Activated gamma-delta T cell (primary cell): ENCODE measurements around the gene FITM2.
"Not testable (repeated sequence)": the region's sequence is repeated elsewhere in the genome, so short reads cannot be mapped to it uniquely, and the experiment has no call there.

ENCODE experiments used
- DNase-seq: peaks from one replicate; lab custom pipeline; 2025; lab: John Stamatoyannopoulos, UW

FITM2 gene

DNA sequence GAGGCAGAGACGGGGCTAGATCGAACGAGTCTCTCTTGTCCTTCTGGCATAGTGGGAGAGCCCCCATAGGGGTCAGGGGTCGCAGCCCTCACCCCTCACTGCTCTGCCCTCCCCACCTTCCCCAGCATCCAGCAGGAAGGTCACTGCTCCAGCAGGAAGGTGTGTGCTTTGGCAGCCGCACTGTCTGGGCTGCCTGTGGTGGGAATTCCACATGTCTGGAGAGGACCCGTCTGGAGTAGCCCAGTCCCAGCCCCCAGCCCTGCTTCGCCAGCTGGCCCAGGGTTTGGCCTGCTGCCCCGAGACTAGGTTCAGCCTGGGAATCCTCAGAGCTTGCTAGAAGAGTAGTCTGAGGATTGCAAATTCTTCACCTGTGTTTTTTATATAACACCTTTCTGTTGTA lies 23.3 kb upstream of the FITM2 start:
- DNase-seq, result no peak

- no peak for DNase-seq
Observed at GRCh38 chr20:44331201-44331600, 20.2 kb upstream of the FITM2 start.

DNA sequence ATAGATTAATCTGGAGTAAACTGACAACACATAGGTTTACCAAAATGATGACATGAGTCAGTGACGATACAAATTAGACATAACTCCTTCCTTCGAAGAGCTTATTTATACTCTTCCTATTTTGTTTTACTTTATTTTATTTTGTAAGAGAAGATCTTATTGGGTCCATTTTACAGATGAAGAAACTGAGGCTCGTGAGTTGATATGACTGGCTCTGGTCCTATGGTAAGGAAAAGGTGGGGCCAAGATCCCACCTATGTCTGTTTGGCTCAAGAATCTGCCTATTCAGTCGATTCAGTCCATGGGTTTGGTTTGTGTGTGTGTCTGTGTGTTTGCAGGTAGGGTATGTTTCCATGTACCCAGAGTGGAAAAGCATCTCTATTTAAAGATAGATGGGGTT lies 17.4 kb upstream of the FITM2 start:
- DNase-seq, result no peak

- not testable (repeated sequence) for DNase-seq
Observed at GRCh38 chr20:44327748-44328147, 16.7 kb upstream of the FITM2 start.

GRCh38 chr20:44326391-44327159 lies 15.6 kb upstream of the FITM2 start:
- no peak for DNase-seq

- no peak for DNase-seq
Observed at GRCh38 chr20:44324343-44324742, 13.3 kb upstream of the FITM2 start.

DNA sequence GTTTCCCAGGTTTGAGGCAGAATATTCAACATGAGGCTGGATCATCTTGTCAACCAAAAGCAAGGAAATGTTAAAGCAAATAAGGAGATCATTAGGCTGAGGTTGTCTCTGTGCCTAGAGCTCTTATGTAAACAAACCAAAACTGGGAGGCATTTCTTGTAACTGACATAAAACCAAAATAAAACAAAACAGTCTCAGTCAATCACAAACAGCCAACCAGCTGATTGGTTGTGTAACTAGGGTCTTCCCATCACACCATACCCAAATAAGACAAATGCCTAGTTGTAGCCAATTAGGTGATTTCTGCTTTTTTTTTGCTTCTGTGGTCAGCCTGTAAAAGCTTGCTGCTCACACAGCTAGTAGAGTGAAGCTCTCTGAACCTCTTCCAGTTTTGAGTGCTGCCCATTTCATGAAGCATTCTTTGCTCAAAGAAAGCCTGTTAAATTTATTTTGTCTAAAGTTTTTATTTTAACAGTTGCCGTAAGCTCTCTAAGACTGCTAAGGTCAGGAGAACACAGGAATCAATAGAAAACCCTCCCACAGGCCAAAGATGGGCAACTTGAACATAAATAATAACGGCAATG lies 8.9 kb upstream of the FITM2 start:
- DNase-seq, result no peak

- no peak for DNase-seq
Observed at GRCh38 chr20:44314870-44315269, 3.9 kb upstream of the FITM2 start.

DNA sequence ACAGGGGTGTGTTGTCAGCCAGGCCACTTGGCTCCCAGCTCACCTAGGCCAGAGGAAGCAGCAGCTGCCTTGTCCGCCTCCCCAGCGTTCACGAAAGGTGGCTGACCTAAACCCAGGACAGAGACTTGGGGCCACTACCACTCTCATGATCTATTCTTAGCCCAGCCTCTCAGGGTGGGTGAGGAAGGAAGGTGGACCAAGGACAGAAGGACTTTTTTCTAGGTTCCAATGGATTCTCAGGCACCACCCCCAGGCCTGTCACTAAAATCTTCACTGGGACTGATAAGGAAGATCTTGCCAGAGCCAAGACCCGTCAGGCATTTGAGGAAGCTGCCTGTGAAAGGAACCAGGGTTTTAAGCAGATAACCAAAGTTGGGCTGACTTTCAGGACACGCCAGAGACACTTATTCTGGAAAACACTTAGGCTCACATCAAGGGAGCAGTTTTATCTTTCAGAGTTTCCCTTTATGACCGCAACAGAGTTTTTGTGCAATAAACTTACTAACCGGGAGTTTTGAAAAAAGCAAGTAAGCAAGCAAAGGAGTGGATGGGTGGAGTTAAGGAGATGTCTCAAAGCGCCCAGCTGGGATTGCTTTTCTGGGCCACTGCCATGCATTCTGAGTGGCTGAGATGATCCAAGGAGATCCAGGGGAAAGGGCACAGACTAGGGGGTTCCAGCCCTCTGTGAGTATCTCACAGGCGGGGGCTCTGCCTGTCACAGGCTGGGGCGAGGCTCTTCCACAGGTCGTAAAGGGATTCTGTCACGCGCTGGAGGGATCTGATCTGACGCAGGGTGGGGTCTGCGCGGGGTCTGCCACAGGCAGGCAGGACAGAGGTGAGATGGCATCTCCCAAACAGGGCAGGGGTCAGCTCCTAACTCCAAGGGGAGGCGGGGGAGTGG lies 989 bp downstream of the FITM2 start:
- no peak for DNase-seq

DNA sequence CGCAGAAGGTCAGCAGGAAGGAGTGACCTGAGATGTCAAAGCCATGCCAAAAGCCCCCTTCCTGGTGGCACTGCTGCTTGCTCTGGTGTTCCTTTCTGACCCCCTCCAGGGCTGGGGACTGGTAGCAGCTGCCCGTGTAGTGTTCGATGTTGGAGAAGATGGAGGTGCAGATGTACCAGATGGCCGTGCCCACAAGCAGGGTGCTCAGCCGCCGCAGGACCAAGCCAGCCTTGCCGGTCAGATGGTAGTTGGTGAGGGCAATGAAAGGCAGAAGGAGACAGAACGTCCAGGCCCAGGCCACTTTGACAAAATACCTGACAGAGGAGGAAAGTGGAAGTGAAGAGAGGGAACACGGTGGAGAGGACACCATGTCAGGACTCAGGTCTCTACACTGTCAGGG lies 4.1 kb downstream of the FITM2 start:
- no peak for DNase-seq

- no peak for DNase-seq
Observed at GRCh38 chr20:44304383-44304782, 6.6 kb downstream of the FITM2 start.

- no peak for DNase-seq
Observed at GRCh38 chr20:44302736-44303135, 8.3 kb downstream of the FITM2 start.

GRCh38 chr20:44302026-44302669 lies 8.9 kb downstream of the FITM2 start:
- no peak for DNase-seq

- DNase-seq, result no peak
Observed at GRCh38 chr20:44301285-44301684, 9.7 kb downstream of the FITM2 start.

DNA sequence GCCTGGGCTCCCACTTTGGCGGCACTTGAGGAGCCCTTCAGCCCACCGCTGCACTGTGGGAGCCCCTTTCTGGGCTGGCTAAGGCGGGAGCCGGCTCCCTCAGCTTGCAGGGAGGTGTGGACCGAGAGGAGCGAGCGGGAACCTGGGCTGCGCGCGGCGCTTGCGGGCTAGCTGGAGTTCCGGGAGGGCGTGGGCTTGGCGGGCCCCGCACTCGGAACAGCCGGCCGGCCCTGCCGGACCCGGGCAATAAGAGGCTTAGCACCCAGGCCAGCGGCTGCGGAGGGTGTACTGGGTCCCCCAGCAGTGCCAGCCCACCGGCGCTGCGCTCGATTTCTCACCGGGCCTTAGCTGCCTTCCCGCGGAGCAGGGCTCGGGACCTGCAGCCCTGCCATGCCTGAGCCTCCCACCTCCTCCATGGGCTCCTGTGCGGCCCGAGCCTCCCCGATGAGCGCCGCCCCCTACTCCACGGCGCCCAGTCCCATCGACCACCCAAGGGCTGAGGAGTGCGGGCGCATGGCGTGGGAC lies 11.9 kb downstream of the FITM2 start:
- peak; percentile 12 for DNase-seq

- no peak for DNase-seq
Observed at GRCh38 chr20:44297721-44298120, 13.3 kb downstream of the FITM2 start.

DNA sequence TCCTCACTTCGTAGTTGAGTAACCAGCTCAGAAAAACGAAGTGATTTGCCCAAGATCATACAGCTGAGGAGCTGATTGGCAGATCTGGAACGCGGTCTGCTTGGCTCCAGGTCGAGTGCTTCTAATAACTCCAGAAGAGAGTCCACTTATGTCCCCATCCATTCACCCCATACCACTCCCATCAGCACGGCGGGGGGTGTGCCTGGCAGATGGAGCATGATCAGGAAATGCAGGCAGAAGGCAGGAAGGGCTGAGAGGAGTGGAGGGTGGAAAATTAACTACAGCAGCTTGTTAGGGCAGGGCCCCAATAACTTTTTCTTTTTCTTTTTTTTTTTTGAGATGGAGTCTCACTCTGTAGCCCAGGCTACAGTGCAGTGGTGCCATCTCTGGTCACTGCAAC lies 15.0 kb downstream of the FITM2 start:
- no peak for DNase-seq

- DNase-seq, result no peak
Observed at GRCh38 chr20:44291754-44292153, 19.2 kb downstream of the FITM2 start.

DNA sequence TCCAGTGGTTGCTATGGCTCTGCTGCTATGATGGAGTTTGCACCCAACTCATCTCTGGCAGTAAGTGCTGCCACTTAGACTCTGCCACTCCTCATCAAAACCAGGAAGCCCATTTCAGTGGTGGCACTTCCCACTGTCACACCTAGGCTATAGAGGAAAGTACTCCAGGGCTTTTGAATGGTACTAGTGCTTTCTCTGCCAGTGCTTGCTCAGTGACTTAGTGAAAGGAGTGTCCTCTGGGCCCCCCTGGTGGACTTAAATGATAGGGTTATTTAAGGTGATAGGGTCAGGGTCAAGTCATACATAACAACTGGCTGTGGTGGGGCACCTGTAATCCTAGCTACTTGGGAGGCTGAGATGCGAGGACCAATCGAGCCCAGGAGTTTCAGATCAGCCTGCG lies 22.8 kb downstream of the FITM2 start:
- no peak for DNase-seq

DNA sequence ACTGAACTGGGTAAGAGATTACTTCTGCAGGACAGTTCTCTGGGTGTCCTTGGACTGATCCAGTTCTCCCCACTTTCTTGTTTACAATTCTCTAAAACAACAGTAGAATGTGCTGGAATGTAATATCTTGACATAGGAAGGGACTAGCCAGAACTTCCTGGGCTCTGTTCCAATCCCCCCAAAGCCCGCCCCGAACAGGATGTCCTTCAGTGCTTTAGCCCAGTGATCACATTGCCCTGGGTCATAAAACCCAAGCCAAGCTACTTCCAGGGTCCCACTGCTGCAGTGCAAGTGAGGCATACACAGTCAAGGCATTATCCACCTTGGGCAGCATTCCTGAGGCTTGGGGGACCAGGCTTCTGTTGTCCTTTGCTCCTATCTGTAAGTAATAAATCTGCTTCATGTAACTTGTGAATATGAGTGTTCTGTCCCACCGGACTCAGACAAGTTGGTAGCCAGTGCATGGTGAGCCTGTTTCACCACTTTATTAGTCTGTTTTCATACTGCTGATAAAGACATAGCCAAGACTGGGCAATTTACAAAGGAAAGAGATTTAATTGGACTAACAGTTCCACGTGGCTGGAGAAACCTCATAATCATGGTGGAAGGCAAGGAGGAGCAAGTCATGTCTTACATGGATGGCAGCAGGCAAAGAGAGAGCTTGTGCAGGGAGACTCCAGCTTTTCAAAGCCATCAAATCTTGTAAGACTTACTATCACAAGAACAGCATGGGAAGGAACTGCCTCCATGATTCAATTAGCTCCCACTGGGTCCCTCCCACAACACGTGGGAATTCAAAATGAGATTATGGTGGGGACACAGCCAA lies 23.5 kb downstream of the FITM2 start:
- DNase-seq, result no peak

DNA sequence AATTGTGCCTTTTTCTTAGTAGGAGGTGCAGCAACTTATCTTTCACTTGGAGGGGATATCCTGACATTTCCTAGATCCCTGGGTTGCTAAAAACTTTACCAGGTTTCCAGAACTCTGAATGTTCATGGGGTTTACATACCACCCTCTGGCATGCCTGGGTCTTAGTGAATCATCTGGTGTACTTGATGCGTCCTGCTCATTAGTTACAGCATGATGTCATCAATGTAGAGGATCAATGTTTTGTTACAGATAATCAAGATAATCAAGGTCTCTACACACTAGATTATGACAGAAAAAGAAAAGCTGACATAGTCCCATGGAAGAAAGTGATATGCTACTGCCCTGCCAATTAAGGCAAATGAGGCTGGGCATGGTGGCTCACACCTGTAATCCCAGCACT lies 27.0 kb downstream of the FITM2 start:
- DNase-seq, result no peak
